Uterus (tissue), 2 donors: ENCODE data around the gene USB1.

Experiments used
- CTCF ChIP-seq, 4 experiments: fragments of 200-600 bp in 2 of 4; fragments of 450-650 bp in 2 of 4; sonication (generic) in 2 of 4; IDR thresholded peaks; one replicate each; pipeline ENCODE4 v1.5.1; 2016 to 2019; ENCODE audit warnings: antibody characterized with exemption in 4 of 4, mild to moderate bottlenecking in 2 of 4, moderate library complexity in 1 of 4
- POLR2A ChIP-seq, 2 donors: fragments of 450-650 bp; IDR thresholded peaks; one replicate each; pipeline ENCODE4 v1.6.1; 2016; ENCODE audit warnings: antibody characterized with exemption in 2 of 2, mild to moderate bottlenecking in 1 of 2, moderate library complexity in 1 of 2

- TF ChIP-seq CTCF (IDR thresholded peaks at IDR 0.05) (no peak), POLR2A (IDR thresholded peaks at IDR 0.05) (no peak)
Observed at GRCh38 chr16:58026705-58027160, 25.5 kb downstream of the USB1 start.
